Measurements from ENCODE around the gene CAPN3. TPM values are rescaled to one million over a fixed set of nuclear protein-coding genes. Genes with fewer than 3 reads are reported as not detected.

CAPN3 gene
- total RNA-seq, 2 experiments from 2014 or later, result 8.2 to 8.7 TPM

DNA sequence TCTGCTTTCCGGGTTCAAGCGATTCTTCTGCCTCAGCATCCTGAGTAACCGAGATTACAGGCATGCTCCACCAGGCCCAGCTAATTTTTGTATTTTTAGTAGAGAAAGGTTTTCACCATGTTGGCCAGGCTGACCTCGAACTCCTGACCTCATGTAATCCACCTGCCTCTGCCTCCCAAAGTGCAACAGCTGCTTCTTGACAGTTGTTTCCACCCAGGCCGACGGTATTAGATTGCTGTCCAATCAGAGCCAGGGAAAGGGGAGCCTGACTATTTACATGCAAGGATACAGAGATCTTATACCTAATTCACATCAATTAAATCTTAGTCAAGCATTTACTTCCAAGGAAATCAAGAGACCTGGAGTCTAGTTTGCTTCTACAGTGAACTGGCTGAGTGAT is 4.0 kb upstream of the CAPN3 start:
- Mint-ChIP-seq H3K4me3 (no peak overlapping the region), H3K27ac (no peak overlapping the region), H3K27me3 (no peaks in the 10 kb centered on the region), H3K9me3 (no peaks in the 10 kb centered on the region), H3K4me1 (ENCODE audit: low read depth) (no peaks in the 10 kb centered on the region), H3K36me3 (ENCODE audit: low read depth) (peaks cover 46% of the 10 kb centered on the region)
- TF ChIP-seq, protein P1, sequence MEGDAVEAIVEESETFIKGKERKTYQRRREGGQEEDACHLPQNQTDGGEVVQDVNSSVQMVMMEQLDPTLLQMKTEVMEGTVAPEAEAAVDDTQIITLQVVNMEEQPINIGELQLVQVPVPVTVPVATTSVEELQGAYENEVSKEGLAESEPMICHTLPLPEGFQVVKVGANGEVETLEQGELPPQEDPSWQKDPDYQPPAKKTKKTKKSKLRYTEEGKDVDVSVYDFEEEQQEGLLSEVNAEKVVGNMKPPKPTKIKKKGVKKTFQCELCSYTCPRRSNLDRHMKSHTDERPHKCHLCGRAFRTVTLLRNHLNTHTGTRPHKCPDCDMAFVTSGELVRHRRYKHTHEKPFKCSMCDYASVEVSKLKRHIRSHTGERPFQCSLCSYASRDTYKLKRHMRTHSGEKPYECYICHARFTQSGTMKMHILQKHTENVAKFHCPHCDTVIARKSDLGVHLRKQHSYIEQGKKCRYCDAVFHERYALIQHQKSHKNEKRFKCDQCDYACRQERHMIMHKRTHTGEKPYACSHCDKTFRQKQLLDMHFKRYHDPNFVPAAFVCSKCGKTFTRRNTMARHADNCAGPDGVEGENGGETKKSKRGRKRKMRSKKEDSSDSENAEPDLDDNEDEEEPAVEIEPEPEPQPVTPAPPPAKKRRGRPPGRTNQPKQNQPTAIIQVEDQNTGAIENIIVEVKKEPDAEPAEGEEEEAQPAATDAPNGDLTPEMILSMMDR (IDR thresholded peaks at IDR 0.05), result no peak
- Histone ChIP-seq H3K27me3 (ENCODE audit: control insufficient read depth in 1 of 2, insufficient read depth in 2 of 2, low read length in 2 of 2) (no peaks in the 10 kb centered on the region), H3K4me1 (ENCODE audit: insufficient read depth, low read length) (no peaks in the 10 kb centered on the region), H3K4me3 (ENCODE audit: low read length) (no peak overlapping the region), H3K27ac (ENCODE audit: low read depth in 1 of 2, low read length in 2 of 2) (no peak overlapping the region), H3K36me3 (ENCODE audit: insufficient read depth, low read length) (peaks cover 31% of the 10 kb centered on the region), H3K9me3 (ENCODE audit: control insufficient read depth in 1 of 2, insufficient read depth in 1 of 2, low read length in 2 of 2) (no peaks in the 10 kb centered on the region)
- ATAC-seq (ENCODE audit: poor library complexity), result no peak
- no peak for DNase-seq
- intact Hi-C loops (cut with DNase I, micrococcal nuclease), result no loop called here
- CTCF ChIA-PET, result no interaction called here
- POLR2A ChIA-PET, result no interaction called here

DNA sequence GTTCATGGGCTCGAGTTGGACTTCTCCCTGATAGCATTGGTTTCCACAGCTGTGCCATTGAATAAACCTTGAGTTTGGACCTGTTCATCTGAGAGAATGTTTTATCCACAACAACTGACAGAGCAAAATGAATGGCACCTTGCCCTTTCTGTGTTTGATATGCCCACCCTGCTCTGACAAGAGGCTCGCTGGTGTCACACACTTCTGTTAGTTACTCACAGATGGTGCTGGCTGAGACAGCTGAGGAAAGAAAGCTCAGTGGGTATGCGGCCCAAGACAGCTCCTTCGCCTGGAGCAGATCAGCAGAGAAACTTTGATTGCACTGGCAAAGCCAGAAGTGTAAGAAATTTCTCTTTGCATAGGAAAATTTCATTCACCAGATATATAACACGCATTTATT is 2.5 kb upstream of the CAPN3 start:
- DNase-seq (no peak), ATAC-seq (ENCODE audit: poor library complexity) (no peak)
- Mint-ChIP-seq H3K27me3 (no peaks in the 10 kb centered on the region), H3K4me1 (ENCODE audit: low read depth) (no peaks in the 10 kb centered on the region), H3K36me3 (ENCODE audit: low read depth) (peaks cover 39% of the 10 kb centered on the region), H3K4me3 (no peak overlapping the region), H3K9me3 (no peaks in the 10 kb centered on the region), H3K27ac (no peak overlapping the region)
- Histone ChIP-seq H3K4me3 (ENCODE audit: low read length) (no peak overlapping the region), H3K27me3 (ENCODE audit: control insufficient read depth in 1 of 2, insufficient read depth in 2 of 2, low read length in 2 of 2) (no peaks in the 10 kb centered on the region), H3K36me3 (ENCODE audit: insufficient read depth, low read length) (peaks cover 27% of the 10 kb centered on the region), H3K27ac (ENCODE audit: low read depth in 1 of 2, low read length in 2 of 2) (no peak overlapping the region), H3K9me3 (ENCODE audit: control insufficient read depth in 1 of 2, insufficient read depth in 1 of 2, low read length in 2 of 2) (no peaks in the 10 kb centered on the region), H3K4me1 (ENCODE audit: insufficient read depth, low read length) (no peaks in the 10 kb centered on the region)
- intact Hi-C loops (cut with DNase I, micrococcal nuclease), result no loop called here
- ChIA-PET POLR2A (no interaction called here), CTCF (no interaction called here)
- TF ChIP-seq, protein P1 (IDR thresholded peaks at IDR 0.05), result no peak

- Mint-ChIP-seq H3K27me3 (no peaks in the 10 kb centered on the region), H3K4me3 (no peak overlapping the region), H3K9me3 (no peaks in the 10 kb centered on the region), H3K27ac (no peak overlapping the region), H3K4me1 (ENCODE audit: low read depth) (no peaks in the 10 kb centered on the region), H3K36me3 (ENCODE audit: low read depth) (peaks cover 30% of the 10 kb centered on the region)
- no peaks in the 10 kb centered on the region for H3K9me3 ChIP-seq (ENCODE audit: control insufficient read depth in 1 of 2, insufficient read depth in 1 of 2, low read length in 2 of 2)
- DNase-seq (no peak), ATAC-seq (ENCODE audit: poor library complexity) (no peak)
- CTCF ChIA-PET, result no interaction called here
- no peaks in the 10 kb centered on the region for H3K27me3 ChIP-seq (ENCODE audit: control insufficient read depth in 1 of 2, insufficient read depth in 2 of 2, low read length in 2 of 2)
- peaks cover 16% of the 10 kb centered on the region for H3K36me3 ChIP-seq (ENCODE audit: insufficient read depth, low read length)
- no peaks in the 10 kb centered on the region for H3K4me1 ChIP-seq (ENCODE audit: insufficient read depth, low read length)
- TF ChIP-seq, protein P1 (IDR thresholded peaks at IDR 0.05), result no peak
- no peak overlapping the region for H3K27ac ChIP-seq (ENCODE audit: low read depth in 1 of 2, low read length in 2 of 2)
- POLR2A ChIA-PET, result interaction anchor here (0.5 kb wide), 1 partner anchor 946 kb away, joined by 3 read pairs; no protein-coding TSS in a partner anchor
- no peak overlapping the region for H3K4me3 ChIP-seq (ENCODE audit: low read length)
- intact Hi-C loops (cut with DNase I, micrococcal nuclease), result no loop called here
Measured at GRCh38 chr15:42358141-42358540, 1.2 kb upstream of the CAPN3 start.
